H9 (cell line): Measurements from ENCODE around the gene ARL13B. TPM values are rescaled to one million over a fixed set of nuclear protein-coding genes. Genes with fewer than 3 reads are reported as not detected.

Experiments used
- DNase-seq: peaks from one replicate; pipeline ENCODE4 v3.0.0-alpha.2; 2017
- H2AFZ ChIP-seq: one replicate; pipeline ENCODE4 v1.6.1; 2013; ENCODE audit warnings: mild to moderate bottlenecking, low read length, control low read depth, moderate library complexity
- H2AK5ac ChIP-seq: 2 replicates; pipeline ENCODE4 v1.6.1; 2013; ENCODE audit warnings: low read length, control low read depth, mixed read lengths; ENCODE audit not compliant: insufficient read length
- H2BK120ac ChIP-seq: one replicate; pipeline ENCODE4 v1.6.1; 2013; ENCODE audit warnings: low read depth, mild to moderate bottlenecking, low read length, control low read depth, inconsistent platforms; ENCODE audit not compliant: poor library complexity, severe bottlenecking
- H2BK12ac ChIP-seq: 2 replicates; pipeline ENCODE4 v1.6.1; 2013; ENCODE audit warnings: low read length, control low read depth, mixed read lengths, low read depth; ENCODE audit not compliant: insufficient read length
- H2BK15ac ChIP-seq: 2 replicates; pipeline ENCODE4 v1.6.1; 2013; ENCODE audit warnings: low read depth, low read length, control low read depth
- H2BK20ac ChIP-seq: one replicate; pipeline ENCODE4 v1.6.1; 2013; ENCODE audit warnings: low read depth, mild to moderate bottlenecking, low read length, control low read depth, inconsistent platforms; ENCODE audit not compliant: poor library complexity, severe bottlenecking
- H2BK5ac ChIP-seq: 2 replicates; pipeline ENCODE4 v1.6.1; 2013; ENCODE audit warnings: low read length, control low read depth, mixed read lengths; ENCODE audit not compliant: insufficient read length
- H3K14ac ChIP-seq: 2 replicates; pipeline ENCODE4 v1.6.1; 2013; ENCODE audit warnings: low read length, control low read depth; ENCODE audit not compliant: insufficient read depth
- H3K18ac ChIP-seq: 2 replicates; pipeline ENCODE4 v1.6.1; 2013; ENCODE audit warnings: low read depth, mild to moderate bottlenecking, mixed read lengths, low read length, control low read depth; ENCODE audit not compliant: insufficient read length
- H3K23ac ChIP-seq: 2 replicates; pipeline ENCODE4 v1.6.1; 2013; ENCODE audit warnings: low read length, control low read depth, mixed read lengths, low read depth; ENCODE audit not compliant: insufficient read length
- H3K23me2 ChIP-seq: 2 replicates; pipeline ENCODE4 v1.6.1; 2013; ENCODE audit warnings: low read depth, mild to moderate bottlenecking, mixed read lengths, low read length, control low read depth; ENCODE audit not compliant: insufficient read length, poor library complexity, severe bottlenecking
- H3K27ac ChIP-seq: 2 replicates; pipeline ENCODE4 v1.5.1; 2013; ENCODE audit warnings: low read length, control low read depth, mixed read lengths, low read depth; ENCODE audit not compliant: insufficient read length
- H3K27me3 ChIP-seq: 2 replicates; pipeline ENCODE4 v1.6.1; 2013; ENCODE audit warnings: low read length, control low read depth, inconsistent platforms; ENCODE audit not compliant: insufficient read depth
- H3K4ac ChIP-seq: 2 replicates; pipeline ENCODE4 v1.6.1; 2013; ENCODE audit warnings: low read depth, mild to moderate bottlenecking, control low read depth, inconsistent platforms, low read length, moderate library complexity
- H3K4me1 ChIP-seq: 2 replicates; pipeline ENCODE4 v1.6.1; 2013; ENCODE audit warnings: low read length, control low read depth, inconsistent platforms; ENCODE audit not compliant: insufficient read depth
- H3K4me2 ChIP-seq: 2 replicates; pipeline ENCODE4 v1.6.1; 2013; ENCODE audit warnings: low read length, control low read depth, mixed read lengths; ENCODE audit not compliant: insufficient read length, insufficient read depth
- H3K56ac ChIP-seq: 2 replicates; pipeline ENCODE4 v1.6.1; 2013; ENCODE audit warnings: low read depth, mild to moderate bottlenecking, mixed read lengths, low read length, control low read depth; ENCODE audit not compliant: insufficient read length
- H3K79me1 ChIP-seq: 2 replicates; pipeline ENCODE4 v1.6.1; 2013; ENCODE audit warnings: low read depth, mild to moderate bottlenecking, moderate library complexity, low read length, control low read depth, inconsistent platforms; ENCODE audit not compliant: insufficient read depth, poor library complexity, severe bottlenecking
- H3K79me2 ChIP-seq: 2 replicates; pipeline ENCODE4 v1.6.1; 2013; ENCODE audit warnings: low read length, control low read depth, inconsistent platforms; ENCODE audit not compliant: insufficient read depth
- H3K9ac ChIP-seq: 2 replicates; pipeline ENCODE4 v1.6.1; 2013; ENCODE audit warnings: low read length, control low read depth, mixed read lengths; ENCODE audit not compliant: insufficient read length; ENCODE audit errors: extremely low read depth
- H3K9me3 ChIP-seq: one replicate; pipeline ENCODE4 v1.6.1; 2013; ENCODE audit warnings: low read depth, low read length, inconsistent platforms; ENCODE audit not compliant: control insufficient read depth
- H3T11ph ChIP-seq: one replicate; pipeline ENCODE4 v1.6.1; 2013; ENCODE audit warnings: mild to moderate bottlenecking, low read length, control low read depth, inconsistent platforms
- H4K20me1 ChIP-seq: one replicate; pipeline ENCODE4 v1.6.1; 2013; ENCODE audit not compliant: control insufficient read depth, insufficient read length, insufficient read depth
- H4K5ac ChIP-seq: 2 replicates; pipeline ENCODE4 v1.6.1; 2013; ENCODE audit warnings: low read depth, mild to moderate bottlenecking, mixed read lengths, low read length, control low read depth; ENCODE audit not compliant: insufficient read length
- H4K8ac ChIP-seq: replicated peaks from 2 replicates; pipeline ENCODE4 v1.6.1; 2013; ENCODE audit warnings: low read length, control low read depth, mixed read lengths, low read depth; ENCODE audit not compliant: insufficient read length
- H4K91ac ChIP-seq: 2 replicates; pipeline ENCODE4 v1.6.1; 2013; ENCODE audit warnings: low read depth, mild to moderate bottlenecking, moderate library complexity, mixed read lengths, low read length, control low read depth; ENCODE audit not compliant: insufficient read length
- H3K27ac Mint-ChIP-seq, 3 experiments: 2 replicates in 2 of 3; 3 replicates in 1 of 3; pipeline ENCODE4 v1.8.0; 2020 to 2021; ENCODE audit warnings: mixed read lengths in 3 of 3, mild to moderate bottlenecking in 1 of 3, moderate library complexity in 1 of 3
- H3K27me3 Mint-ChIP-seq: 2 replicates; pipeline ENCODE4 v1.8.0; 2021; ENCODE audit warnings: low read depth, mild to moderate bottlenecking, moderate library complexity, mixed read lengths
- H3K36me3 Mint-ChIP-seq, 3 experiments: 2 replicates in 2 of 3; 3 replicates in 1 of 3; pipeline ENCODE4 v1.8.0; 2020 to 2021; ENCODE audit warnings: low read depth in 3 of 3, mixed read lengths in 3 of 3; ENCODE audit not compliant: insufficient read depth in 1 of 3
- H3K4me1 Mint-ChIP-seq, 2 experiments: 2 replicates each; pipeline ENCODE4 v1.8.0; 2020; ENCODE audit warnings: mixed read lengths in 2 of 2
- H3K4me3 Mint-ChIP-seq, 2 experiments: 2 replicates in 1 of 2; 3 replicates in 1 of 2; pipeline ENCODE4 v1.8.0; 2020 to 2021; ENCODE audit warnings: mild to moderate bottlenecking in 2 of 2, mixed read lengths in 2 of 2, moderate library complexity in 1 of 2
- H3K9me3 Mint-ChIP-seq, 2 experiments: 2 replicates in 1 of 2; 3 replicates in 1 of 2; pipeline ENCODE4 v1.8.0; 2020; ENCODE audit warnings: mild to moderate bottlenecking in 2 of 2, mixed read lengths in 2 of 2, moderate library complexity in 1 of 2
- WGBS: extraction: QIAGEN DNeasy Blood & Tissue Kit; methylation state at CpG from one replicate; pipeline ENCODE4 v1.1.7; 2013; ENCODE audit warnings: missing lambda C conversion rate, low lambda C conversion rate, mixed read lengths; ENCODE audit not compliant: insufficient read length; ENCODE audit errors: extremely low coverage; 5-methylcytosine and 5-hydroxymethylcytosine counted together
- total RNA-seq: library from RNA; stranded (reverse); gene quantifications from 2 replicates; pipeline ENCODE4 v1.2.1, GENCODE V29; 2021
- TF ChIP-seq, protein P1 (sequence below): fragments of 200-600 bp; sonication (generic); conservative IDR thresholded peaks from 3 replicates; pipeline ENCODE4 v1.8.0; 2021; ENCODE audit warnings: antibody characterized with exemption, mild to moderate bottlenecking

ARL13B gene
- total RNA-seq, 1 experiment from 2014 or later = 7.9 TPM

DNA sequence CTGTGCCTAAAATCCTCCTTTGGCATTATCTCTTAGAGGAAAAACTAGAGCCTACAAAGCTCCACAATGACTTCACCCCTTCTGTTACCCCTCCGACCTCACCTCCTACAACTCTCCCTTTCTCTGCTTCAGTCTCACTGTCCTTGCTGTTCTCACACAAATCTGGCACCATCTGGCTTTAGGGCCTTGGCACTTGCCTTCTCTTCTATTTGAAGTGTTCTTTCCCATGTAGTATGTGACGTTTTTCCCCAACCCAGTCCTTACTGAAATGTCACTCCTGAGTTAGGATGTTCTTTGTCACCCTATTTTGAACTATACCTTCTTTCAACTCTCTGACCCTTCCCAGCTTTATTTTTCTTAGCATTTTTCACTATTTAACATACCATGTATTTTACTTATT, 39.7 kb downstream of the ARL13B start:
- H3K4me3 Mint-ChIP-seq = no peak overlapping the region
- H3K27ac Mint-ChIP-seq = no peak overlapping the region
- H2AFZ ChIP-seq = no peak overlapping the region
- no peak overlapping the region for H3K4ac ChIP-seq
- H3K14ac ChIP-seq = no peak overlapping the region
- H3K4me1 Mint-ChIP-seq = no peaks in the 10 kb centered on the region
- H3K18ac ChIP-seq = no peak overlapping the region
- no peak overlapping the region for H3K4me2 ChIP-seq
- no peaks in the 10 kb centered on the region for H3K27me3 ChIP-seq
- H2BK5ac ChIP-seq = no peak overlapping the region
- H3K36me3 Mint-ChIP-seq = no peaks in the 10 kb centered on the region
- H4K91ac ChIP-seq = no peak overlapping the region
- no peak overlapping the region for H2AK5ac ChIP-seq
- H4K5ac ChIP-seq = no peak overlapping the region
- no peak overlapping the region for H2BK15ac ChIP-seq
- no peak overlapping the region for H3K56ac ChIP-seq
- no peak overlapping the region for H2BK12ac ChIP-seq
- TF ChIP-seq, protein P1, sequence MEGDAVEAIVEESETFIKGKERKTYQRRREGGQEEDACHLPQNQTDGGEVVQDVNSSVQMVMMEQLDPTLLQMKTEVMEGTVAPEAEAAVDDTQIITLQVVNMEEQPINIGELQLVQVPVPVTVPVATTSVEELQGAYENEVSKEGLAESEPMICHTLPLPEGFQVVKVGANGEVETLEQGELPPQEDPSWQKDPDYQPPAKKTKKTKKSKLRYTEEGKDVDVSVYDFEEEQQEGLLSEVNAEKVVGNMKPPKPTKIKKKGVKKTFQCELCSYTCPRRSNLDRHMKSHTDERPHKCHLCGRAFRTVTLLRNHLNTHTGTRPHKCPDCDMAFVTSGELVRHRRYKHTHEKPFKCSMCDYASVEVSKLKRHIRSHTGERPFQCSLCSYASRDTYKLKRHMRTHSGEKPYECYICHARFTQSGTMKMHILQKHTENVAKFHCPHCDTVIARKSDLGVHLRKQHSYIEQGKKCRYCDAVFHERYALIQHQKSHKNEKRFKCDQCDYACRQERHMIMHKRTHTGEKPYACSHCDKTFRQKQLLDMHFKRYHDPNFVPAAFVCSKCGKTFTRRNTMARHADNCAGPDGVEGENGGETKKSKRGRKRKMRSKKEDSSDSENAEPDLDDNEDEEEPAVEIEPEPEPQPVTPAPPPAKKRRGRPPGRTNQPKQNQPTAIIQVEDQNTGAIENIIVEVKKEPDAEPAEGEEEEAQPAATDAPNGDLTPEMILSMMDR = no peak
- H2BK20ac ChIP-seq = no peak overlapping the region
- H3K9me3 ChIP-seq = no peaks in the 10 kb centered on the region
- no peaks in the 10 kb centered on the region for H3K27me3 Mint-ChIP-seq
- H3K9ac ChIP-seq = no peak overlapping the region
- H3K79me2 ChIP-seq = no peaks in the 10 kb centered on the region
- no peaks in the 10 kb centered on the region for H4K20me1 ChIP-seq
- no CpG with 5 or more reads among the region's 2 CpGs for WGBS
- H3K9me3 Mint-ChIP-seq = no peaks in the 10 kb centered on the region; a peak in 1 of 5 replicates
- H3T11ph ChIP-seq = no peak overlapping the region
- no peak overlapping the region for H2BK120ac ChIP-seq
- no peaks in the 10 kb centered on the region for H3K4me1 ChIP-seq
- no peak overlapping the region for H3K23ac ChIP-seq
- H3K79me1 ChIP-seq = no peaks in the 10 kb centered on the region
- H3K23me2 ChIP-seq = no peaks in the 10 kb centered on the region
- H3K27ac ChIP-seq = no peak overlapping the region
- no peak overlapping the region for H4K8ac ChIP-seq
- DNase-seq = no peak
